ENCODE results near the gene TRIM26. TPM values are rescaled to one million over a fixed set of nuclear protein-coding genes. Genes with fewer than 3 reads are reported as not detected.

TRIM26 gene
- total RNA-seq, 1 donor from 2014 or later = 36.5 TPM

DNA sequence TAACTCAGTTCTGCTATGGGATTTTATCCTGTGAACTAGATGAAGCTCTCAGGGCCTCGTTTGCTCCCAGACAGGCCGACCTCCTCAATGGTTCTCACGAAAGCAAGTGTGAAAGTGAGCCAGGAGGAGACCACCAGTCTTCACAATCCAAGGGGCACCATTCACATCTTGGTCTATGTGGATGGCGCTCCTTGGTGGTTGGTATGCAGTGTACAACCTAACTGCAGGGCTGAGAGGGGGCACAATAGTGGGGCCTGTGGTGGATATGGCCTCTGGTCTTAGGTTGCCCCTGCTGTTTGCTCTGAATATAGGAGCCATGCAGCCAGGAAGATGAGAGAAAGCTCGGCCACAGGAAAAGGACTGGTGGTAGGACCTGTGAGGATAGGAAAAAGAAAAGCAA, 24.7 kb downstream of the TRIM26 start:
- no peaks in the 10 kb centered on the region for H3K27me3 Mint-ChIP-seq (ENCODE audit: low read depth)
- H3K4me1 Mint-ChIP-seq = no peaks in the 10 kb centered on the region
- peaks cover 31% of the 10 kb centered on the region for H3K36me3 Mint-ChIP-seq (ENCODE audit: low read depth)
- no peak overlapping the region for H3K4me3 Mint-ChIP-seq
- DNase-seq (ENCODE audit: low read depth, low spot score) = no peak
- no peaks in the 10 kb centered on the region for H3K9me3 Mint-ChIP-seq
- TF ChIP-seq, protein P1, sequence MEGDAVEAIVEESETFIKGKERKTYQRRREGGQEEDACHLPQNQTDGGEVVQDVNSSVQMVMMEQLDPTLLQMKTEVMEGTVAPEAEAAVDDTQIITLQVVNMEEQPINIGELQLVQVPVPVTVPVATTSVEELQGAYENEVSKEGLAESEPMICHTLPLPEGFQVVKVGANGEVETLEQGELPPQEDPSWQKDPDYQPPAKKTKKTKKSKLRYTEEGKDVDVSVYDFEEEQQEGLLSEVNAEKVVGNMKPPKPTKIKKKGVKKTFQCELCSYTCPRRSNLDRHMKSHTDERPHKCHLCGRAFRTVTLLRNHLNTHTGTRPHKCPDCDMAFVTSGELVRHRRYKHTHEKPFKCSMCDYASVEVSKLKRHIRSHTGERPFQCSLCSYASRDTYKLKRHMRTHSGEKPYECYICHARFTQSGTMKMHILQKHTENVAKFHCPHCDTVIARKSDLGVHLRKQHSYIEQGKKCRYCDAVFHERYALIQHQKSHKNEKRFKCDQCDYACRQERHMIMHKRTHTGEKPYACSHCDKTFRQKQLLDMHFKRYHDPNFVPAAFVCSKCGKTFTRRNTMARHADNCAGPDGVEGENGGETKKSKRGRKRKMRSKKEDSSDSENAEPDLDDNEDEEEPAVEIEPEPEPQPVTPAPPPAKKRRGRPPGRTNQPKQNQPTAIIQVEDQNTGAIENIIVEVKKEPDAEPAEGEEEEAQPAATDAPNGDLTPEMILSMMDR (conservative IDR thresholded peaks at IDR 0.05) = no peak
- H3K27ac Mint-ChIP-seq (ENCODE audit: unreplicated experiment) = no peak overlapping the region

DNA sequence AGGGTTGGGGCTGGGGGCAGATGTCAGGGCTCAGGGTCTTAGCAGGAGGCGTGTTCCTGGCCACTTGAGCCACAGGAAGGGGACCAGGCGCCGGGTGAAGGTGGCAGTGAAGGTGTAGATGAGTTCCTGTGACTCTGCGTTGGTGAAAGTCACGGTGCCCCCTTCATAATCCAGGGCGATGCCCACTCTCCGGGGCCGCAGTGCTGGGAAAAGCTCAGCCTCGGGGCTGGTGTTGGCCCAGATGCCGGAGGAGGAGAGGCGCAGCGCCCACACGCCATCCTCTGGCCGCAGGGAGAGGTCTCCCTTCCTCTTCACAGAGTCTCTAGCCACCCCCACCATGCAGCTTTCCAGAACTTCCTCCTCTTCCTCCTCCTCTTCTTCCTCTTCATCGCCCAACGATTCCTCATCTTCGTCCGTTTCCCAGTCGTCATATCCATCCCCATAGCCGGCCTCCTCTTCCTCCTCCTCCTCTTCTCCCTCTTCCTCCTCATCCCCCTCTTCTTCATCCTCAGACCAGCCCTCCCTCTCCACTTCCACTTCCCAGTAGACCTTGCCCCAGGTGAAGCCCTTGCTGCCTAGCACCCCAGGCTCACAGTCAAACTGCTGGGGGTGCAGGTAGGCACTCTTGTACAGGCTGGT, 27.2 kb downstream of the TRIM26 start:
- H3K9me3 Mint-ChIP-seq = peaks cover 1% of the 10 kb centered on the region
- no peaks in the 10 kb centered on the region for H3K4me1 Mint-ChIP-seq
- no peak overlapping the region for H3K4me3 Mint-ChIP-seq
- no peak for DNase-seq (ENCODE audit: low read depth, low spot score)
- peaks cover 2% of the 10 kb centered on the region for H3K27me3 Mint-ChIP-seq (ENCODE audit: low read depth)
- peaks cover 33% of the 10 kb centered on the region for H3K36me3 Mint-ChIP-seq (ENCODE audit: low read depth)
- TF ChIP-seq, protein P1 (conservative IDR thresholded peaks at IDR 0.05) = no peak
- H3K27ac Mint-ChIP-seq (ENCODE audit: unreplicated experiment) = no peak overlapping the region

DNA sequence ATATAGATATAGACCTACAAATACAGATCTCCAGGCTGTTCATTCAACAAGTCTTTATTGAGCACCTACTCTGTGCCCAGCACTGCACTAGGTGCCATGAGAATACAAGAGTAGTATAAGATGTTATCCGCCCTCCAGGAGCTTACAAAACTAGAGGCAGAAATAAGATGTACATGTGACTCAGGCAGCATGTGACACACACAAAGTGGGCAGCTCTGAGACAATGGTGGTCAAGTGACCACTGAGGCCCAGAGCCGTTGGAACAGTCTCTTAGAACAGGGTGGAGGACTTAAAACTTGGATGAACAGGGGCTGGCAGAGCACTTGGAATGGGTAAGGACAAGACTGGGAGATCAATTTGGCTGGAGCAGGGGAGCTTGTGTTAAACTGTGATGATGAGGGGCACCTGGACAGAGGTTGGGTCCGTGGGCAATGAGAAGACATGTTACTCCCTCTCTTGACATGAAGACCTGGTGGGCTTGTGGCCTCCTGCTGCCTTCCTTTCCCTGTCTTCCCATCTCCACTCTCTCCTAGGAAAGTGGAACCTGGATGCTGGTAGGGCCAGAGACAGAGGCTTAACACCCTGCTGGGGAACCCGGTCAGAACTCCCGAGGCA, 28.7 kb downstream of the TRIM26 start:
- H3K9me3 Mint-ChIP-seq = peaks cover 8% of the 10 kb centered on the region
- H3K36me3 Mint-ChIP-seq (ENCODE audit: low read depth) = peaks cover 35% of the 10 kb centered on the region
- no peak overlapping the region for H3K4me3 Mint-ChIP-seq
- H3K4me1 Mint-ChIP-seq = no peaks in the 10 kb centered on the region
- H3K27ac Mint-ChIP-seq (ENCODE audit: unreplicated experiment) = peak overlapping the region; percentile 21
- no peak for DNase-seq (ENCODE audit: low read depth, low spot score)
- H3K27me3 Mint-ChIP-seq (ENCODE audit: low read depth) = peaks cover 6% of the 10 kb centered on the region
- TF ChIP-seq, protein P1 (conservative IDR thresholded peaks at IDR 0.05) = no peak

- DNase-seq (ENCODE audit: low read depth, low spot score) = no peak
- Mint-ChIP-seq H3K4me3 (no peak overlapping the region), H3K9me3 (peaks cover 10% of the 10 kb centered on the region), H3K27me3 (ENCODE audit: low read depth) (peaks cover 47% of the 10 kb centered on the region), H3K27ac (ENCODE audit: unreplicated experiment) (no peak overlapping the region), H3K36me3 (ENCODE audit: low read depth) (peaks cover 13% of the 10 kb centered on the region), H3K4me1 (no peaks in the 10 kb centered on the region)
- TF ChIP-seq, protein P1 (conservative IDR thresholded peaks at IDR 0.05) = no peak
These were observed 33.1 kb downstream of the TRIM26 start for GRCh38 chr6:30180145-30180544.

DNA sequence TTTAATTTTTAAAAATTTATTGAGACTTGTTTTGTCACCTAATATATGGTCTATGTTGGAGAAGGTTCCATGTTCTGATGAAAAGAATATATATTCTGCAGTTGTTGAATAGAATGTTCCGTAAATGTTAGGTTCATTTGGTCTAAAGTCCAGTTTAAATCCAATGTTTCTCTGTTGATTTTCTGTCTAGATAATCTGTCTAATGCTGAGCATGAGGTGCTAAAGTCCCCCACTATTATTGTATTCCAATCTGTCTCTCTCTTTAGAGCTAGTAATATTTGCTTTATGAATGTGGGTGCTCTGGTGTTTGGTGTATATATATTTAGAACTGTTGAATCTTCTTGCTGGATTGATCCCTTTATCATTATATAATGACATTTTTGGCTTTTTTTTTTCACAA, 34.4 kb downstream of the TRIM26 start:
- TF ChIP-seq, protein P1 (conservative IDR thresholded peaks at IDR 0.05) = no peak
- Mint-ChIP-seq H3K36me3 (ENCODE audit: low read depth) (peaks cover 5% of the 10 kb centered on the region), H3K9me3 (peaks cover 10% of the 10 kb centered on the region), H3K4me3 (no peak overlapping the region), H3K4me1 (no peaks in the 10 kb centered on the region), H3K27me3 (ENCODE audit: low read depth) (peaks cover 59% of the 10 kb centered on the region), H3K27ac (ENCODE audit: unreplicated experiment) (no peak overlapping the region)
- DNase-seq (ENCODE audit: low read depth, low spot score) = no peak

Measured in neural crest cell (in vitro differentiated cells).